Kidney (tissue), 14 donors: Measurements from ENCODE around the gene NOD2. TPM values are rescaled to one million over a fixed set of nuclear protein-coding genes. Genes with fewer than 3 reads are reported as not detected.

ENCODE experiments used
- DNase-seq, 5 donors: peaks; one replicate each; pipeline ENCODE4 v3.0.0-alpha.2; 2013 to 2020
- FAIRE-seq: peaks from 2 replicates; lab custom pipeline; 2012; peaks lifted over from hg19 to GRCh38; lab: Jason Lieb, UNC
- H3K27ac ChIP-seq, 2 donors: one replicate each; pipeline ENCODE4 v1.7.0; 2013; ENCODE audit warnings: low read depth in 2 of 2, low read length in 2 of 2, inconsistent platforms in 1 of 2
- H3K27me3 ChIP-seq: one replicate; pipeline ENCODE4 v1.7.1; 2013; ENCODE audit warnings: low read length, inconsistent platforms; ENCODE audit not compliant: control insufficient read depth, insufficient read depth
- H3K36me3 ChIP-seq, 3 donors: one replicate each; pipeline versions ENCODE4 v1.7.0 to v1.7.1; 2013; ENCODE audit warnings: low read length in 3 of 3, control low read depth in 1 of 3, inconsistent platforms in 1 of 3; ENCODE audit not compliant: insufficient read depth in 3 of 3, control insufficient read depth in 2 of 3
- H3K4me1 ChIP-seq, 3 donors: one replicate each; pipeline versions ENCODE4 v1.7.0 to v1.7.1; 2013; ENCODE audit warnings: low read length in 3 of 3, inconsistent platforms in 1 of 3, low read depth in 1 of 3; ENCODE audit not compliant: control insufficient read depth in 2 of 3, insufficient read depth in 2 of 3
- H3K4me3 ChIP-seq, 3 donors: one replicate each; pipeline versions ENCODE4 v1.7.0 to v1.8.1; 2013; ENCODE audit warnings: low read length in 3 of 3, control low read depth in 1 of 3, inconsistent platforms in 1 of 3
- H3K9ac ChIP-seq, 3 donors: one replicate each; pipeline versions ENCODE4 v1.7.0 to v1.7.1; 2013; ENCODE audit warnings: low read length in 3 of 3, control low read depth in 1 of 3, inconsistent platforms in 1 of 3
- H3K9me3 ChIP-seq, 3 donors: one replicate each; pipeline versions ENCODE4 v1.7.0 to v1.7.1; 2013; ENCODE audit warnings: low read length in 3 of 3, control low read depth in 1 of 3, inconsistent platforms in 1 of 3; ENCODE audit not compliant: control insufficient read depth in 2 of 3, insufficient read depth in 1 of 3
- intact Hi-C: fragments of 100-400 bp; cut with DNase I; formaldehyde crosslinking; loops from one replicate; pipeline ENCODE4 v1.11.1; 2022
- polyA plus RNA-seq: library from polyadenylated mRNA; stranded (reverse); fragments of 350-450 nt; fragmentation: Illumina TruSeq; extraction: RNeasy Lipid Tissue Mini Kit (QIAGEN cat#74804); gene quantifications from one replicate; pipeline ENCODE4 v1.2.3, GENCODE V29; 2014; ENCODE audit warnings: low read depth, low replicate concordance; ENCODE audit not compliant: insufficient read depth
- total RNA-seq: library from RNA; stranded (reverse); fragmentation: NEBNext Ultra II Directional; extraction: Animal tissue kit (Norgen Biotek cat#: 25700); gene quantifications from one replicate; pipeline ENCODE4 v1.2.1, GENCODE V29; 2021
- TF ChIP-seq, protein P1 (sequence below): IDR thresholded peaks from 3 replicates; pipeline ENCODE4 v1.5.1; 2012; ENCODE audit warnings: mild to moderate bottlenecking, moderate library complexity, borderline replicate concordance; ENCODE audit not compliant: insufficient read depth; ENCODE audit errors: extremely low read depth
- donor health status: control.
- donor health status: control.
- donor health status: control.
- donor health status: control.
- donor health status: control.
- donor health status: DM: yes; HTN: yes; CAD: no.
- donor health status: Normal renal cell carcinoma (clear cell type).

The NOD2 gene
- total and polyA plus RNA-seq, 2 donors from 2014 or later: 0.22 to 3.6 TPM

DNA sequence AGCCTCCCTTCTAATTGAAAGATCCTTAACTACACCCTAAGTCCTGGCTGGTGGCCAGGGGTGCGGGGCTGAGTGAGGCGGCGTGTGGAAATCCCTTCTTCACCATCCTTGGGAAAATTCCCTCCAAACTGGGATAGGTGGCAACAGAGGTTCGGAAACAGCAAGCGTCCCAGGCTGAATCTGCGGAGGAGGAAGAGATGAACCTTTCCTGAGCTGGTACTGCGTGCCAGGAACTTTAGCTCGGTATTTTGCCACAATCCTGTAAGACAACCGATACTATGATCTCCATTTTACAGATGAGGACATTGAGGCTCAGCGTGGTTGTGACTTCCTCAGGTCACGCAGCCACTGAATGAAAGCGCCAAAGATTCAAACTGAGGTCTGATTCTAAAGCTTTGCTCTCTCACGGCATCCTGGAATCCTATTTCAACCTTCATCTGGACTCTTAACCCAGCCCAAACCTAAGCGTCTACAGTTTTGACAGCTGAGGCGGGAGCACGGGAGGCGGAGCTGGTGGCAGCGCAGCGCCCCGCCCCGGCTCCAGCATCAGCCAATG lies 47.9 kb downstream of the NOD2 start:
- Histone ChIP-seq H3K9ac (peak overlapping the region; percentile 26 to 58 (median 49)), H3K36me3 (no peaks in the 10 kb centered on the region), H3K27me3 (no peaks in the 10 kb centered on the region), H3K27ac (peak overlapping the region in 1 of 2 donors; percentile 79), H3K4me3 (peak overlapping the region; percentile 69 to 83 (median 79)), H3K9me3 (no peaks in the 10 kb centered on the region), H3K4me1 (peaks cover 2 to 5% (median 3%) of the 10 kb centered on the region in 3 donors)
- FAIRE-seq (no peak), DNase-seq (peak in 2 of 5 donors; percentile 29 to 59)
- TF ChIP-seq, protein P1, sequence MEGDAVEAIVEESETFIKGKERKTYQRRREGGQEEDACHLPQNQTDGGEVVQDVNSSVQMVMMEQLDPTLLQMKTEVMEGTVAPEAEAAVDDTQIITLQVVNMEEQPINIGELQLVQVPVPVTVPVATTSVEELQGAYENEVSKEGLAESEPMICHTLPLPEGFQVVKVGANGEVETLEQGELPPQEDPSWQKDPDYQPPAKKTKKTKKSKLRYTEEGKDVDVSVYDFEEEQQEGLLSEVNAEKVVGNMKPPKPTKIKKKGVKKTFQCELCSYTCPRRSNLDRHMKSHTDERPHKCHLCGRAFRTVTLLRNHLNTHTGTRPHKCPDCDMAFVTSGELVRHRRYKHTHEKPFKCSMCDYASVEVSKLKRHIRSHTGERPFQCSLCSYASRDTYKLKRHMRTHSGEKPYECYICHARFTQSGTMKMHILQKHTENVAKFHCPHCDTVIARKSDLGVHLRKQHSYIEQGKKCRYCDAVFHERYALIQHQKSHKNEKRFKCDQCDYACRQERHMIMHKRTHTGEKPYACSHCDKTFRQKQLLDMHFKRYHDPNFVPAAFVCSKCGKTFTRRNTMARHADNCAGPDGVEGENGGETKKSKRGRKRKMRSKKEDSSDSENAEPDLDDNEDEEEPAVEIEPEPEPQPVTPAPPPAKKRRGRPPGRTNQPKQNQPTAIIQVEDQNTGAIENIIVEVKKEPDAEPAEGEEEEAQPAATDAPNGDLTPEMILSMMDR: no peak
- intact Hi-C loops: no loop called here

DNA sequence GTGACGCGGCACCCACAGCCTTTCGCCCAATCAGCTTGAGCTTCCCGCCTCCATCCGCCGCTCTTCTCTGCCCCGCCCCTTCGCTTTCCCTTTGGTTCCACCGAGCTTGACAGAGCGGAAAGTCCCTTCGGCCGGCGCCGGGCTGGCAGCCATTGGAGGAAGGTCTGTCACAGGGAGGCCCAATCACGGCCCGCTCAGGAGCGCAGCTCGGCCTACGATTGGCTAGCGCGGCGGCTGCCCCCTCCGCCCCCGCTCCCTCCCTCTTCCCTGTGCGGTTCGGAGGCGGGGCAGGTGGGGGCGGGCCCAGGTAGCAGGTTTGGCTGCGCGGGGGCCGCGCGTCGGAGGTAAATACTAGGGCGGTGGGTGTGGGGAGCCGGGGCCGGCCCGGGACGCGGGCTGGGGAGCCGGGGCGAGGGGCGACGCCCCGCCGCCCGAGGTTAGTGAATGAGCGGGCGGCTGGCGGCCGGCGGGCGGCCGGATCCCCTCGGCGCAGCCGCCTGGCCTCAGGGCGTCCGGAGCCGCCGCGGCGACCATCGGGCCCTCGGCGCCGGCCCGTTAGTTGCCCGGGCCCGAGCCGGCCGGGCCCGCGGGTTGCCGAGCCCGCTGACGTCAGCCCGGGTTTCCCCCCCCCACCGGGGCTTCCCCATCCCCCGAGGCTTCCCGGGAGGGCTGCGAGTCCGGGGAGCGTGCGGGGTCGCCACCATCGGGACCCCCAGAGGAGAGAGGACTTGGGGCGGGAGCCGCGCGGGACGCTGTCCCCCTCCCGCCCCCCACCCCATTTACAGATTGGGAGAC lies 48.6 kb downstream of the NOD2 start, which contains the start of gene CYLD:
Gene CYLD (plus strand): TSS at position 306 of the 795 bp plus-strand sequence. CDS start 7,613 bp downstream, outside the sequence.
- Histone ChIP-seq H3K4me1 (peaks cover 2 to 5% (median 3%) of the 10 kb centered on the region in 3 donors), H3K9ac (peak within 1 kb of the TSS; percentile 58 to 85 (median 83)), H3K27me3 (no peaks in the 10 kb centered on the region), H3K9me3 (no peaks in the 10 kb centered on the region), H3K36me3 (no peaks in the 10 kb centered on the region), H3K4me3 (peak within 1 kb of the TSS; percentile 79 to 92 (median 83)), H3K27ac (peak within 1 kb of the TSS; percentile 45 to 79)
- FAIRE-seq (peak; percentile 99), DNase-seq (peak; percentile 100)
- TF ChIP-seq, protein P1: no peak
- intact Hi-C loops: no loop called here

DNA sequence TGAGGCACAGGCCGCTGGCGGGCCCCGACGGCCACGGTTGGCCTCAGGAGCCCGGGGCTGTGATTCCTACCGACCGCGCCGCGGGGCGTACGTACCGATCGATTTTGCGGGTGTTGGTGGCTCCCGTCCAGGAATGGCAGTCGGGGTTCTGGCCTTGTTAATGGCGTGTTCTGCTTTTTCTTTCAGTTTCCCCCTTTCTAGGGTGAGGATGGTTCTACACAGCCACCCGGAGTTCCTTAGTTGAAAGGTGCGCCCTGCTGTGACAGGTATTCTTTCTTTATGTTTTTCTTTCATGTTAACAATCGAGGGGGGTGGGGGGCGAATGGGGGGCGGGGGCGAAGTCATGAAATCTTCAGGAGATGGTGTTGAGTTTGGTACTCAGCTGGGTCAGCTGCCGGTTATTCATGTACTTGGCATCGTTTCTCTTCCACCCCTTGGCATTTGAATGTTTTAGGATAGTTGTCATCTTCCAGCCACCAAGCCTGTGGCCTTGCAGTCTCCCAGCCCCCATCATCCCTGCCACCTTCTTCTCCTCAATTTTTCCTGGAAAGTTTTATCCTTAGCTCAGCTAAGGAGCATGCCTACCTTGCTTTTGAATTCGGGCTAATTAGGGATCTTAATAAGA lies 49.3 kb downstream of the NOD2 start:
- H3K36me3 ChIP-seq: no peaks in the 10 kb centered on the region
- peak overlapping the region; percentile 45 to 57 for H3K27ac ChIP-seq
- H3K4me1 ChIP-seq: peaks cover 2 to 5% (median 3%) of the 10 kb centered on the region in 3 donors
- DNase-seq (peak in 2 of 5 donors; percentile 22 to 49), FAIRE-seq (no peak)
- intact Hi-C loops: no loop called here
- peak overlapping the region; percentile 71 to 92 (median 83) for H3K4me3 ChIP-seq
- H3K27me3 ChIP-seq: no peaks in the 10 kb centered on the region
- no peaks in the 10 kb centered on the region for H3K9me3 ChIP-seq
- TF ChIP-seq, protein P1: no peak
- peak overlapping the region; percentile 58 to 85 (median 83) for H3K9ac ChIP-seq
